ENCODE measurements around the gene HDGFL3. TPM values are rescaled to one million over a fixed set of nuclear protein-coding genes. Genes with fewer than 3 reads are reported as not detected.
A peak's percentile ranks its signal among the peaks of the same experiment; 100 is the strongest.

Gene HDGFL3
- total and polyA plus RNA-seq, 2 donors from 2014 or later: 13.9 to 40.1 TPM

DNA sequence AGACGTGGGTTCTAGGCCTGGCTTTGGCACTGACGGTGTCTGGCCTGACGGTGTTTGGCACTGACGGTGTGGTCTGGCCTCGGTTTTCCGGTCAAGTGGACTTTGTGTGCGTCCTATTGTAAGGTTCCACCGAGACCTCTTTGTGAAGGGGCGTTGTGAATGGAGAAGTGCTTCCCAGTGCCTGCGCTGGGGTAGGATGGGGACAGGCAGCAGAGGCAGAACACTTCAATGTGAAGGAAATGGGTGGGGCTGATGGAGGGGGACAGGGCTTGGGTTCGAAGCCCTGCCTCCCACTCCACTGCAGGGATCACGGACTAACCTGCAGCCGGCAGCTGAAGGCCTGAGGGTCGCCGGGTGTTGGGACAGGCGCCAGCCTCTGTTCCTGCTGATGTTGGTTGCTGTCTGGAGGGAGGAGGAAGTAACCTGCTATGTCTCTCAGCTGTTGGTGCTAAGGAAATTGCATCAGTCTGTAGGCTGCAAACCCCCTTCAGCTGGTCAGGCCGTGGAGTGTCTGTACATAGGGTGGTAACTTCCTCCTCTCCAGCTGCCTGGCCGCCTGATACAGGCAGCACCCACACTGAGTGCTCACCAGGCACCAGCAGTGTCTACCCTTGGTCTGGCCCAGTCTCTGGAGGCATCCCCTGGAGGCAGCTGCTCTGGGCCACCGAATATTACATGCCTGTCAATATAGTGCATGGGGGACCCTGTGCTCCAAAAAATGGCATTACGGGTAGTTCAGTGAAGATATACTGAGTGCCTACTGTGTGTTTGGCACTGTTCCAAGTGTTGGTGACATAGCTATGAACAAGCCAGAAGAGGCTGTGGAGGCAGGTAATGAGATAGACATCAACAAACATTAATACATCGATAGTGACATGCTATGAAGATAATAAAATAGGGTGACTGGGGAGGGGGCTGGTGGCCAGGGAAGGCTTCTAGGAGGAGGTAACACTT, 99.1 kb downstream of the HDGFL3 start:
- no peak for FAIRE-seq
- no peak overlapping the region for H3K9ac ChIP-seq (ENCODE audit: low read length in 3 of 3)
- TF ChIP-seq, protein P1, sequence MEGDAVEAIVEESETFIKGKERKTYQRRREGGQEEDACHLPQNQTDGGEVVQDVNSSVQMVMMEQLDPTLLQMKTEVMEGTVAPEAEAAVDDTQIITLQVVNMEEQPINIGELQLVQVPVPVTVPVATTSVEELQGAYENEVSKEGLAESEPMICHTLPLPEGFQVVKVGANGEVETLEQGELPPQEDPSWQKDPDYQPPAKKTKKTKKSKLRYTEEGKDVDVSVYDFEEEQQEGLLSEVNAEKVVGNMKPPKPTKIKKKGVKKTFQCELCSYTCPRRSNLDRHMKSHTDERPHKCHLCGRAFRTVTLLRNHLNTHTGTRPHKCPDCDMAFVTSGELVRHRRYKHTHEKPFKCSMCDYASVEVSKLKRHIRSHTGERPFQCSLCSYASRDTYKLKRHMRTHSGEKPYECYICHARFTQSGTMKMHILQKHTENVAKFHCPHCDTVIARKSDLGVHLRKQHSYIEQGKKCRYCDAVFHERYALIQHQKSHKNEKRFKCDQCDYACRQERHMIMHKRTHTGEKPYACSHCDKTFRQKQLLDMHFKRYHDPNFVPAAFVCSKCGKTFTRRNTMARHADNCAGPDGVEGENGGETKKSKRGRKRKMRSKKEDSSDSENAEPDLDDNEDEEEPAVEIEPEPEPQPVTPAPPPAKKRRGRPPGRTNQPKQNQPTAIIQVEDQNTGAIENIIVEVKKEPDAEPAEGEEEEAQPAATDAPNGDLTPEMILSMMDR (IDR thresholded peaks at IDR 0.05; ENCODE audit: borderline replicate concordance, extremely low read depth, insufficient read depth): no peak
- DNase-seq: peak in 2 of 5 donors; percentile 37 to 77
- intact Hi-C loops (cut with DNase I): no loop called here
- H3K9me3 ChIP-seq (ENCODE audit: control insufficient read depth in 2 of 3, insufficient read depth in 1 of 3, low read length in 3 of 3): no peaks in the 10 kb centered on the region
- peaks cover 0 to 11% (median 0%) of the 10 kb centered on the region in 3 donors for H3K4me1 ChIP-seq (ENCODE audit: control insufficient read depth in 2 of 3, insufficient read depth in 2 of 3, low read depth in 1 of 3, low read length in 3 of 3)
- no peaks in the 10 kb centered on the region for H3K36me3 ChIP-seq (ENCODE audit: control insufficient read depth in 2 of 3, insufficient read depth in 3 of 3, low read length in 3 of 3)
- no peak overlapping the region for H3K27ac ChIP-seq (ENCODE audit: low read depth in 2 of 2, low read length in 2 of 2)
- peaks cover 5% of the 10 kb centered on the region for H3K27me3 ChIP-seq (ENCODE audit: control insufficient read depth, insufficient read depth, low read length)
- H3K4me3 ChIP-seq (ENCODE audit: low read length in 3 of 3): peak overlapping the region in 2 of 3 donors; percentile 18 to 56

DNA sequence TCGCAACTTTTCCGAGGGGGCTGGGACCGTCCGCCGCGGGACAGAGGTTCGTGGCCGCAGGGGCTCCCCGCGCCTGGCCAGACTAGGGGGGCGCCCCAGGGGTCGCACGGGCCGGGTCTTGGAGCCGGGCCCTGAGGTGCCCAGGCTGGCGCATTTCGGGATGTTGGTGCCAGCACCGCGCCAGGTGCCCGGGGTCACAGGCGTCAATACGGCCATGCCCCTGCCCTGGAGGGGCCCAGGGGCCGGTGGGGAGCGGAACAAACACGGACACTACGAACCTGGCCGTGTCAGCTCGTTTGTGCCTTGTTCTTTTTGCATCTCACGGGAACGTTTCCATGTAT, 99.8 kb downstream of the HDGFL3 start:
- no peaks in the 10 kb centered on the region for H3K36me3 ChIP-seq (ENCODE audit: control insufficient read depth in 2 of 3, insufficient read depth in 3 of 3, low read length in 3 of 3)
- TF ChIP-seq, protein P1 (IDR thresholded peaks at IDR 0.05; ENCODE audit: borderline replicate concordance, extremely low read depth, insufficient read depth): no peak
- DNase-seq: peak in 1 of 5 donors; percentile 73
- intact Hi-C loops (cut with DNase I): no loop called here
- no peaks in the 10 kb centered on the region for H3K9me3 ChIP-seq (ENCODE audit: control insufficient read depth in 2 of 3, insufficient read depth in 1 of 3, low read length in 3 of 3)
- peak overlapping the region in 2 of 3 donors; percentile 18 to 56 for H3K4me3 ChIP-seq (ENCODE audit: low read length in 3 of 3)
- H3K27me3 ChIP-seq (ENCODE audit: control insufficient read depth, insufficient read depth, low read length): peaks cover 5% of the 10 kb centered on the region
- peaks cover 0 to 5% (median 0%) of the 10 kb centered on the region in 3 donors for H3K4me1 ChIP-seq (ENCODE audit: control insufficient read depth in 2 of 3, insufficient read depth in 2 of 3, low read depth in 1 of 3, low read length in 3 of 3)
- FAIRE-seq: no peak
- no peak overlapping the region for H3K27ac ChIP-seq (ENCODE audit: low read depth in 2 of 2, low read length in 2 of 2)
- H3K9ac ChIP-seq (ENCODE audit: low read length in 3 of 3): no peak overlapping the region

DNA sequence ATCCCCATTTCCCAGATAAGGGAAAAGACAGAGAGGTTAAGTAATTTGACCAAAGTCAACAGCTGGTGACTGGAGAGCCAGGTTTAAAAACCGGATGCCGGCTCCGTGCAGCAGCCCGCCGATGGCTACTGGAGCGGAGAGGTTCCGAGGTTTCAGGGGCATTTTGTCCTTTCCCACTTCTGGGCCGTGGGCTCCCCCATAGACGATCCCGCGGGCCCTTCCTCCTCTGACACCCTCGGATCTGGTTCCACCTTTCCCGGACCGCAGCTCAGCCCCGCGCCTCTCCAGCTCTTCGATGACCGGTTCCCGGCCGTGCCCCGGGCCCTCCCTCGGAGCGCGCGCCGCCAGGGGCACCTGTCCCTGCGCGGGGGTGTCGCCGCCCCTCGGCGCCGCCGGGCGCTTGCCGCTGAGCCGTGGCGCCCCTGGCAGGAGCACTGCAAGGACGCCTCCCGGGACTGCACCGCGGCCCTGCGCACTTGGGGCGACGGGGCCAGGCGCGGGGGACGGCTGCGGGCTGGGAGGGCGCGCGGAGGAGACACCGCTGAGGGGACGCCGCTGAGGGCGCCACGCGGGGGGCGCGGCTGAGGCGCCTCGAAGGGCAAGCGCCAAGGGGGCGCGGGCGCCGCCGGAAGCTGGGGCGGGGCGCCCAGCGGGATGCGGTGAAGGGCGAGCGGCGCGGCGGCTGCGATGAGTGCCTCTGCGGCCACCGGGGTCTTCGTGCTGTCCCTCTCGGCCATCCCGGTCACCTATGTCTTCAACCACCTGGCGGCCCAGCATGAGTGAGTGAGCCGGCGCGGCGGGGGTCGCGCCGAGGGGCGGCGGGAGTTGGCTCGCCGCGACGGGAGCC, 100.4 kb downstream of the HDGFL3 start, which contains the start of gene TM6SF1:
TM6SF1 (plus strand) TSS at position 652 of the 847 bp plus-strand sequence; CDS start at position 688, 36 bp downstream.
- Histone ChIP-seq H3K9ac (ENCODE audit: low read length in 3 of 3) (no peak within 1 kb of the TSS), H3K27ac (ENCODE audit: low read depth in 2 of 2, low read length in 2 of 2) (no peak within 1 kb of the TSS), H3K36me3 (ENCODE audit: control insufficient read depth in 2 of 3, insufficient read depth in 3 of 3, low read length in 3 of 3) (no peaks in the 10 kb centered on the region), H3K4me1 (ENCODE audit: control insufficient read depth in 2 of 3, insufficient read depth in 2 of 3, low read depth in 1 of 3, low read length in 3 of 3) (peaks cover 0 to 2% (median 0%) of the 10 kb centered on the region in 3 donors), H3K27me3 (ENCODE audit: control insufficient read depth, insufficient read depth, low read length) (peaks cover 5% of the 10 kb centered on the region), H3K9me3 (ENCODE audit: control insufficient read depth in 2 of 3, insufficient read depth in 1 of 3, low read length in 3 of 3) (no peaks in the 10 kb centered on the region), H3K4me3 (ENCODE audit: low read length in 3 of 3) (peak within 1 kb of the TSS in 2 of 3 donors; percentile 18 to 56)
- no peak for FAIRE-seq
- DNase-seq: peak; percentile 55 to 78 (median 58)
- TF ChIP-seq, protein P1 (IDR thresholded peaks at IDR 0.05; ENCODE audit: borderline replicate concordance, extremely low read depth, insufficient read depth): no peak
- intact Hi-C loops (cut with DNase I): no loop called here

Data from kidney (tissue), 14 donors.